GM21515 (cell line): ENCODE measurements around the gene GREM1.

ENCODE experiments used
- ATAC-seq: cut with Tn5 transposase; IDR thresholded peaks from one replicate; pipeline ENCODE4 v1.9.1; 2021; ENCODE audit not compliant: unreplicated experiment

The GREM1 gene

GRCh38 chr15:32694222-32694983 is 23.4 kb upstream of the GREM1 start:
- no peak for ATAC-seq

GRCh38 chr15:32698773-32699390 is 18.9 kb upstream of the GREM1 start:
- no peak for ATAC-seq

- ATAC-seq: no peak
These were observed 17.2 kb upstream of the GREM1 start for GRCh38 chr15:32700501-32701150.

- ATAC-seq: no peak
These were observed 15.9 kb upstream of the GREM1 start for GRCh38 chr15:32701863-32702262.

GRCh38 chr15:32704395-32704981 is 13.3 kb upstream of the GREM1 start:
- ATAC-seq: no peak

- no peak for ATAC-seq
These were observed 12.4 kb upstream of the GREM1 start for GRCh38 chr15:32705446-32705845.

GRCh38 chr15:32706704-32707103 is 11.1 kb upstream of the GREM1 start:
- ATAC-seq: no peak

- ATAC-seq: no peak
These were observed 10.4 kb upstream of the GREM1 start for GRCh38 chr15:32707436-32707835.

- no peak for ATAC-seq
These were observed 8.3 kb upstream of the GREM1 start for GRCh38 chr15:32709295-32710033.

GRCh38 chr15:32715276-32715675 is 2.5 kb upstream of the GREM1 start:
- ATAC-seq: no peak

GRCh38 chr15:32716216-32716914 is 1.4 kb upstream of the GREM1 start:
- ATAC-seq: no peak

- no peak for ATAC-seq
These were observed 834 bp upstream of the GREM1 start for GRCh38 chr15:32716915-32717425.

GRCh38 chr15:32718227-32718820 is 520 bp downstream of the GREM1 start:
- no peak for ATAC-seq

- no peak for ATAC-seq
These were observed 1.3 kb downstream of the GREM1 start for GRCh38 chr15:32718821-32719716.

- no peak for ATAC-seq
These were observed 3.8 kb downstream of the GREM1 start for GRCh38 chr15:32721596-32721995.

- no peak for ATAC-seq
These were observed 4.3 kb downstream of the GREM1 start for GRCh38 chr15:32722136-32722535.

- ATAC-seq: peak; percentile 81
These were observed 5.6 kb downstream of the GREM1 start for GRCh38 chr15:32723171-32723948.
